A549 (cell line): Measurements from ENCODE around the gene BRCA2.

ENCODE experiments used
- BCL3 ChIP-seq: fragments of >200 bp; sonication (Bioruptor Twin); formaldehyde crosslinking; IDR thresholded peaks from 3 replicates; pipeline ENCODE4 v1.6.1; 2016
- CEBPB ChIP-seq, 2 experiments: fragments of >200 bp in 1 of 2; sonication (Bioruptor Twin) in 1 of 2; formaldehyde crosslinking in 1 of 2; IDR thresholded peaks; 2 replicates each; pipeline ENCODE4 v1.6.1; 2012 to 2016
- CTCF ChIP-seq: fragments of >200 bp; sonication (Bioruptor Twin); formaldehyde crosslinking; IDR thresholded peaks from 3 replicates; pipeline ENCODE4 v1.5.1; 2016
- ELK1 ChIP-seq: fragments of 150-350 bp; IDR thresholded peaks from 2 replicates; pipeline ENCODE4 v1.6.1; 2014; ENCODE audit warnings: low read depth, mild to moderate bottlenecking, low read length
- EP300 ChIP-seq, 2 experiments: fragments of >200 bp; sonication (Bioruptor Twin); formaldehyde crosslinking; IDR thresholded peaks; 2 replicates in 1 of 2; 3 replicates in 1 of 2; pipeline ENCODE4 v1.6.1; 2016 to 2017
- JUNB ChIP-seq: fragments of >200 bp; sonication (Bioruptor Twin); formaldehyde crosslinking; IDR thresholded peaks from 2 replicates; pipeline ENCODE4 v1.6.1; 2016
- KDM1A ChIP-seq: fragments of 200-600 bp; sonication (generic); IDR thresholded peaks from 2 replicates; pipeline ENCODE4 v1.6.1; 2016; ENCODE audit warnings: low read depth, mild to moderate bottlenecking
- MAX ChIP-seq: IDR thresholded peaks from 2 replicates; pipeline ENCODE4 v1.6.1; 2012
- PBX3 ChIP-seq: IDR thresholded peaks from 2 replicates; pipeline ENCODE4 v1.6.1; 2012
- POLR2A ChIP-seq: IDR thresholded peaks from 2 replicates; pipeline ENCODE4 v1.6.1; 2012; ENCODE audit warnings: mild to moderate bottlenecking, low read length
- RFX5 ChIP-seq: fragments of 450-650 bp; IDR thresholded peaks from 2 replicates; pipeline ENCODE4 v1.7.1; 2014; ENCODE audit warnings: antibody characterized with exemption, mild to moderate bottlenecking, moderate library complexity
- USF2 ChIP-seq: fragments of 450-650 bp; IDR thresholded peaks from 2 replicates; pipeline ENCODE4 v1.6.1; 2014; ENCODE audit warnings: antibody characterized with exemption

GRCh38 chr13:32430018-32430747, 114.9 kb downstream of the BRCA2 start:
- TF ChIP-seq EP300 (IDR thresholded peaks at IDR 0.05) (no peak), CTCF (no peak), MAX (no peak), ELK1 (no peak), PBX3 (no peak), USF2 (no peak), RFX5 (no peak), CEBPB (IDR thresholded peaks at IDR 0.05) (no peak), POLR2A (no peak), KDM1A (no peak), BCL3 (no peak), JUNB (no peak)
